Endothelial cell of umbilical vein (primary cell): ENCODE data around the gene RELL1. TPM values are rescaled to one million over a fixed set of nuclear protein-coding genes. Genes with fewer than 3 reads are reported as not detected.

ENCODE experiments used
- BruUV-seq: library from RNA; stranded (reverse); fragments of 400-500 nt; replicated peaks from 2 replicates; lab custom pipeline; 2021; lab: Mats Ljungman, UMichigan
- CTCF ChIA-PET: fragments of 300-600, 350-600 bp; sonication (Branson Sonifier 250); formaldehyde crosslinking; loops from one replicate; lab custom pipeline; 2021; ENCODE audit warnings: antibody characterized with exemption, inconsistent platforms; lab: Charles Lee
- POLR2A ChIA-PET: fragments of 300-600, 350-600 bp; sonication (Branson Sonifier 250); formaldehyde crosslinking; loops from one replicate; lab custom pipeline; 2021; ENCODE audit warnings: antibody characterized with exemption, inconsistent platforms; lab: Charles Lee
- DNase-seq: peaks from one replicate; pipeline ENCODE4 v3.0.0-alpha.2; 2011; ENCODE audit warnings: low read depth, low spot score
- FAIRE-seq: peaks from 2 replicates; lab custom pipeline; 2011; peaks lifted over from hg19 to GRCh38; lab: Jason Lieb, UNC
- H2AFZ ChIP-seq: 2 replicates; pipeline ENCODE4 v1.6.0; 2012; ENCODE audit warnings: low read depth, low read length, control low read depth, inconsistent platforms
- H3K27ac ChIP-seq: 2 replicates; pipeline ENCODE4 v1.5.1; 2011; ENCODE audit warnings: low read depth, mild to moderate bottlenecking, control low read depth, low read length, moderate library complexity; ENCODE audit not compliant: insufficient read depth
- H3K27me3 ChIP-seq, 2 experiments: 2 replicates each; pipeline versions ENCODE4 v1.6.0 to v1.6.1; 2011; ENCODE audit warnings: low read length in 2 of 2, mixed read lengths in 1 of 2; ENCODE audit not compliant: control insufficient read depth in 2 of 2, insufficient read depth in 2 of 2
- H3K36me3 ChIP-seq, 2 experiments: 2 replicates in 1 of 2; 3 replicates in 1 of 2; pipeline ENCODE4 v1.5.1; 2011; ENCODE audit warnings: low read length in 2 of 2, mild to moderate bottlenecking in 1 of 2, moderate library complexity in 1 of 2; ENCODE audit not compliant: control insufficient read depth in 2 of 2, insufficient read depth in 2 of 2; ENCODE audit errors: extremely low read depth in 1 of 2
- H3K4me1 ChIP-seq: 3 replicates; pipeline ENCODE4 v1.5.1; 2011; ENCODE audit warnings: mild to moderate bottlenecking, low read length; ENCODE audit not compliant: control insufficient read depth, insufficient read depth; ENCODE audit errors: extremely low read depth
- H3K4me2 ChIP-seq: 2 replicates; pipeline ENCODE4 v1.6.1; 2011; ENCODE audit warnings: low read length, control low read depth, mixed read lengths; ENCODE audit not compliant: insufficient read depth
- H3K4me3 ChIP-seq, 3 experiments: fragments of 200-600 bp in 1 of 3; sonication (generic), shearing (Covaris generic) in 1 of 3; replicated peaks in 1 of 3; 2 replicates each; pipeline ENCODE4 v1.5.1; 2011 to 2016; ENCODE audit warnings: control low read depth in 3 of 3, low read length in 3 of 3, mild to moderate bottlenecking in 2 of 3, inconsistent platforms in 1 of 3, low read depth in 1 of 3, moderate library complexity in 1 of 3; ENCODE audit not compliant: insufficient read depth in 1 of 3
- H3K79me2 ChIP-seq: 2 replicates; pipeline ENCODE4 v1.6.0; 2012; ENCODE audit warnings: low read length, inconsistent platforms; ENCODE audit not compliant: control insufficient read depth, insufficient read depth
- H3K9ac ChIP-seq: replicated peaks from 2 replicates; pipeline ENCODE3; 2011; ENCODE audit warnings: low read length, control low read depth; ENCODE audit not compliant: insufficient read depth; ENCODE audit errors: extremely low read depth
- H3K9me1 ChIP-seq: replicated peaks from 3 replicates; pipeline ENCODE4 v1.6.0; 2011; ENCODE audit warnings: mild to moderate bottlenecking, low read length; ENCODE audit not compliant: control insufficient read depth, insufficient read depth; ENCODE audit errors: extremely low read depth
- H3K9me3 ChIP-seq: replicated peaks from 2 replicates; pipeline ENCODE4 v1.5.1; 2012; ENCODE audit warnings: low read length, inconsistent platforms; ENCODE audit not compliant: control insufficient read depth, insufficient read depth
- H4K20me1 ChIP-seq: replicated peaks from 2 replicates; pipeline ENCODE3; 2011; ENCODE audit warnings: mild to moderate bottlenecking, low read length; ENCODE audit not compliant: control insufficient read depth, insufficient read depth; ENCODE audit errors: extremely low read depth
- CTCF ChIP-seq, 2 donors: IDR thresholded peaks; 1 replicate in 1 of 2; 2 replicates in 1 of 2; pipeline ENCODE4 v1.5.1; 2011; ENCODE audit warnings: low read length in 2 of 2, mild to moderate bottlenecking in 2 of 2, moderate library complexity in 2 of 2, control low read depth in 1 of 2, inconsistent platforms in 1 of 2, low read depth in 1 of 2; ENCODE audit not compliant: insufficient read depth in 1 of 2; ENCODE audit errors: extremely low read depth in 1 of 2
- GATA2 ChIP-seq: IDR thresholded peaks from 2 replicates; pipeline ENCODE4 v1.7.0; 2011; ENCODE audit warnings: low read depth, mild to moderate bottlenecking, moderate library complexity, mixed read lengths, low read length; ENCODE audit not compliant: insufficient read length, insufficient read depth
- JUN ChIP-seq: IDR thresholded peaks from 2 replicates; pipeline ENCODE4 v1.6.1; 2011; ENCODE audit warnings: borderline replicate concordance, low read depth; ENCODE audit not compliant: insufficient read length, insufficient read depth
- MAX ChIP-seq: IDR thresholded peaks from 2 replicates; pipeline ENCODE4 v1.6.1; 2011; ENCODE audit not compliant: insufficient read depth, insufficient read length
- MYC ChIP-seq: IDR thresholded peaks from one replicate; pipeline ENCODE4 v1.6.1; 2011; ENCODE audit warnings: mild to moderate bottlenecking, low read depth, low read length
- POLR2A ChIP-seq: IDR thresholded peaks from 2 replicates; pipeline ENCODE4 v1.6.1; 2012; ENCODE audit warnings: low read depth, mild to moderate bottlenecking, control low read depth, low read length
- dilution Hi-C: fragments of 300-500 bp; cut with MboI; formaldehyde crosslinking; loops from one replicate; pipeline ENCODE4 v1.15.0; 2019; ENCODE audit warnings: low sequenced_read_pairs; ENCODE audit not compliant: extremely low pct_ligation_motif_present
- intact Hi-C: fragments of 100-400 bp; cut with micrococcal nuclease; formaldehyde crosslinking; loops from one replicate; pipeline ENCODE4 v1.10.0; 2022
- polyA plus RNA-seq, 4 experiments: library from polyadenylated mRNA; depleted of rRNA in 3 of 4; stranded (reverse) in 3 of 4; unstranded in 1 of 4; fragments of >200 nt; gene quantifications; 2 replicates each; pipeline versions ENCODE4 v1.2.1 to v1.2.3, GENCODE V29; 2011 to 2012; ENCODE audit warnings: missing spikeins in 1 of 4
- total RNA-seq: library from RNA; stranded (reverse); gene quantifications from 2 replicates; pipeline ENCODE4 v1.2.3, GENCODE V29; 2021

RELL1 gene
- total and polyA plus RNA-seq, 2 donors (not counting 3 experiments of a cell fraction or from before 2014, with no cell fraction given): 20.8 to 91.7 TPM

- Histone ChIP-seq H3K9ac (no peak overlapping the region), H3K9me1 (peaks cover 2% of the 10 kb centered on the region), H3K9me3 (no peaks in the 10 kb centered on the region), H3K27me3 (no peaks in the 10 kb centered on the region), H3K36me3 (no peaks in the 10 kb centered on the region), H3K79me2 (peaks cover 63% of the 10 kb centered on the region), H3K27ac (no peak overlapping the region), H3K4me2 (no peak overlapping the region), H3K4me3 (no peak overlapping the region), H3K4me1 (peaks cover 24% of the 10 kb centered on the region), H2AFZ (no peak overlapping the region), H4K20me1 (peaks cover 3% of the 10 kb centered on the region)
- ChIA-PET CTCF (interaction anchor here (0.8 to 3.9 kb wide), 4 partner anchors 8 to 81 kb away, joined by 3 to 38 read pairs (median 4); no protein-coding TSS in a partner anchor), POLR2A (no interaction called here)
- intact Hi-C loops: no loop called here
- no peak for TF ChIP-seq CTCF (IDR thresholded peaks at IDR 0.05; ENCODE audit: extremely low read depth in 1 of 2, insufficient read depth in 1 of 2, low read depth in 1 of 2, low read length in 2 of 2)
- TF ChIP-seq MAX: no peak
- no peak for TF ChIP-seq JUN
- TF ChIP-seq GATA2: no peak
- no peak for TF ChIP-seq POLR2A
- no peak for TF ChIP-seq MYC
- BruUV-seq: no TSS peak
- no peak for FAIRE-seq
- dilution Hi-C loops: no loop called here
- no peak for DNase-seq
Observed at GRCh38 chr4:37684154-37684553, 2.0 kb downstream of the RELL1 start.
